Pancreas (tissue), 10 donors: Measurements from ENCODE around the gene KCNC4. TPM values are rescaled to one million over a fixed set of nuclear protein-coding genes. Genes with fewer than 3 reads are reported as not detected.

Experiments
- ATAC-seq, 4 donors: fragments of 200-7000 bp; cut with Tn5 transposase; one replicate each; pipeline versions ENCODE4 v1.8.0 to v1.9.1; 2020; ENCODE audit warnings: mild to moderate bottlenecking in 4 of 4, moderate library complexity in 4 of 4
- DNase-seq, 6 donors: peaks; one replicate each; pipeline ENCODE4 v3.0.0-alpha.2; 2020
- FAIRE-seq: peaks from 2 replicates; lab custom pipeline; 2012; peaks lifted over from hg19 to GRCh38; lab: Jason Lieb, UNC
- H3K27ac ChIP-seq, 4 donors: fragments of 200-600 bp; sonication (generic); 1 replicate in 3 of 4; 2 replicates in 1 of 4; pipeline versions ENCODE4 v1.5.0 to v1.8.0; 2020
- H3K27me3 ChIP-seq, 4 donors: fragments of 200-600 bp; one replicate each; pipeline ENCODE4 v1.8.0; 2021
- H3K36me3 ChIP-seq, 3 donors: fragments of 200-600 bp; sonication (generic) in 1 of 3; one replicate each; pipeline versions ENCODE4 v1.5.0 to v1.8.0; 2020 to 2021
- H3K4me1 ChIP-seq, 3 donors: fragments of 200-600 bp; one replicate each; pipeline ENCODE4 v1.8.0; 2021
- H3K4me3 ChIP-seq, 4 donors: fragments of 200-600 bp; sonication (generic) in 2 of 4; one replicate each; pipeline versions ENCODE4 v1.5.0 to v1.8.0; 2020 to 2021
- H3K9me3 ChIP-seq, 4 donors: fragments of 200-600 bp; one replicate each; pipeline ENCODE4 v1.8.0; 2021
- CTCF ChIP-seq, 4 donors: fragments of 200-600 bp; sonication (generic) in 3 of 4; IDR thresholded peaks; one replicate each; pipeline versions ENCODE4 v1.5.0 to v1.8.0; 2021; ENCODE audit warnings: antibody characterized with exemption in 4 of 4
- WGBS, 2 donors: extraction: QIAGEN DNeasy Blood & Tissue Kit; methylation state at CpG; one replicate each; pipeline ENCODE4 v1.1.7; 2013; 5-methylcytosine and 5-hydroxymethylcytosine counted together
- intact Hi-C, 3 donors: fragments of 100-400 bp; cut with DNase I; formaldehyde crosslinking; loops; one replicate each; pipeline versions ENCODE4 v1.11.1 to v1.14.2; 2022
- polyA plus RNA-seq, 2 donors: library from polyadenylated mRNA; stranded (reverse); fragments of 200-250 nt; gene quantifications; one replicate each; pipeline ENCODE4 v1.2.3, GENCODE V29; 2013
- total RNA-seq, 6 donors: library from RNA; stranded (reverse); fragmentation: NEBNext Ultra II Directional in 4 of 6; extraction: Animal tissue kit (Norgen Biotek cat#: 25700) in 4 of 6; gene quantifications; one replicate each; pipeline versions ENCODE4 v1.2.1 to v1.2.4, GENCODE V29; 2021 to 2023
- donor health status: healthy with polysubstance abuse.
- donor health status: DM: no; HTN: no; CAD: no; lungs with moderate emphysema.
- donor health status: DM: no; HTN: no; CAD: no.
- donor health status: control.
- donor health status: control.
- donor health status: Bipolar disorder and iron deficiency.
- donor health status: DM: yes; HTN: yes; CAD: no.
- donor health status: DM: no; HTN: no; CAD: no.
- donor health status: DM: no; HTN: no; CAD: no.
- donor health status: DM: yes; HTN: yes; CAD: no.

KCNC4 gene
- total and polyA plus RNA-seq, 8 donors: 5.4 to 18.6 (median 9.5) TPM

- ATAC-seq: peak in 1 of 4 donors; percentile 11
- no peak overlapping the region for H3K27ac ChIP-seq
Observed at GRCh38 chr1:110229348-110230001, 19.4 kb downstream of the KCNC4 start.

GRCh38 chr1:110230381-110231199 lies 20.5 kb downstream of the KCNC4 start:
- peak in 1 of 6 donors; percentile 12 for DNase-seq

More at GRCh38 chr1:110229348-110230001, 19.4 kb downstream of the KCNC4 start:
- no peak overlapping the region for H3K4me3 ChIP-seq
- no peaks in the 10 kb centered on the region for H3K27me3 ChIP-seq
- DNase-seq: peak in 1 of 6 donors; percentile 6
- H3K9me3 ChIP-seq: no peaks in the 10 kb centered on the region
- no peak for TF ChIP-seq CTCF (IDR thresholded peaks at IDR 0.05)
- peaks cover 0 to 44% (median 0%) of the 10 kb centered on the region in 3 donors for H3K36me3 ChIP-seq
- WGBS, 2 donors: 91 to 95% methylated on average over 21 of the region's 21 CpGs
- H3K4me1 ChIP-seq: peaks cover 1 to 3% (median 1%) of the 10 kb centered on the region in 3 donors
- intact Hi-C loops: no loop called here
- FAIRE-seq: no peak

GRCh38 chr1:110233861-110234260 lies 23.7 kb downstream of the KCNC4 start:
- no peak for TF ChIP-seq CTCF (IDR thresholded peaks at IDR 0.05)
- DNase-seq (peak in 1 of 6 donors; percentile 18), FAIRE-seq (no peak), ATAC-seq (no peak)
- H3K4me1 ChIP-seq: peaks cover 17 to 22% (median 18%) of the 10 kb centered on the region in 3 donors
- no peaks in the 10 kb centered on the region for H3K9me3 ChIP-seq
- H3K27ac ChIP-seq: no peak overlapping the region
- H3K36me3 ChIP-seq: peaks cover 0 to 22% (median 0%) of the 10 kb centered on the region in 3 donors
- WGBS, 2 donors: 46 to 79% methylated on average over 2 of the region's 2 CpGs
- no peaks in the 10 kb centered on the region for H3K27me3 ChIP-seq
- no peak overlapping the region for H3K4me3 ChIP-seq
- intact Hi-C loops: no loop called here

More at GRCh38 chr1:110230381-110231199, 20.5 kb downstream of the KCNC4 start:
- Histone ChIP-seq H3K36me3 (peaks cover 0 to 44% (median 0%) of the 10 kb centered on the region in 3 donors), H3K4me1 (peaks cover 12 to 14% (median 13%) of the 10 kb centered on the region in 3 donors), H3K9me3 (no peaks in the 10 kb centered on the region), H3K27ac (no peak overlapping the region), H3K4me3 (no peak overlapping the region), H3K27me3 (no peaks in the 10 kb centered on the region)
- ATAC-seq (no peak), FAIRE-seq (no peak)
- 92 to 95% methylated on average over 11 of the region's 11 CpGs for WGBS, 2 donors
- no peak for TF ChIP-seq CTCF (IDR thresholded peaks at IDR 0.05)
- intact Hi-C loops: no loop called here

DNA sequence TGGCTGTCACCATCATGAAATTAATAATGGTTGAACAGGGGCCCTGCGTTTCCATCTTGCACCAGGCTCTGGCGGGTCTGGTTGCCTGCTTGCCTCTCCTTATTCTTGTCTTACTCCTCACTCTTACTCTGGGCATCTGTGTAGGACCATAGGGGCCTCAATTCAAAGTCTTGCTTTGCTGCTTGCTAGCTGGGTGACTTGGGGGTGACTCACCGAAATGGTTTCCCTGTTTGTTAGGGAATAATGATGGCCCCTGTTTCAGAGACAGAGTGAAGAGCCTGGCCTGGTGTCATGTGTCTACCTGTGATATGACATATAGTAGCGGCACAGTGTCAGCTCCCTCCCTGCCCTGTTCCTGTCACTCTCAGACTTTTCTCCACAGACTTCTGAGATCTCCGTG lies 24.6 kb downstream of the KCNC4 start:
- no peak for ATAC-seq
- intact Hi-C loops: no loop called here
- 69 to 74% methylated on average over 5 of the region's 5 CpGs for WGBS, 2 donors
- no peak for DNase-seq
- TF ChIP-seq CTCF (IDR thresholded peaks at IDR 0.05): no peak
- Histone ChIP-seq H3K36me3 (peaks cover 0 to 14% (median 0%) of the 10 kb centered on the region in 3 donors), H3K27ac (peak overlapping the region in 3 of 4 donors; percentile 53 to 82 (median 80)), H3K9me3 (no peaks in the 10 kb centered on the region), H3K4me1 (peaks cover 17 to 22% (median 18%) of the 10 kb centered on the region in 3 donors), H3K27me3 (no peaks in the 10 kb centered on the region), H3K4me3 (no peak overlapping the region)
- FAIRE-seq: no peak
